Measurements from ENCODE around the gene TNFAIP8L3.

Gene TNFAIP8L3

DNA sequence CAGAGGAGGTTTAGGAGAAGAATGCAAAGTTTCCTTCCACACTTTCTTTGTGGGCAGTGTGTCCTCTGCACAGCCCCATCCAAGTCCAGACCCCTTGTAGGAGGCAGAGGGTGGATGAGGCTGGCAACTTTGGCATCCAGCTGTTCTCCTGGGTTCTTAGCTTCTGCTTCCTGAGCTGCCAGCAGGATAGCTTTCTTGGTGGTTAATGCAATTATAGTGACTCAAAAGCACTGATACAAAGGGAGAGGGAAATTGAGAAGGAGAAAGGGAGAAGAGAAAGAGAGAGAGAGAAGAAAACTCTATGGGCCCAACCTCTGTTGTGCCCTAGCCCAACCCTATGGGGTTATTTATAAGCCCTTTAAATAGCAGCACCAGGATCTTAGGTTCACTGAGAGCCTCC lies 4.5 kb upstream of the TNFAIP8L3 start:
- no peak for TF ChIP-seq EZH2phosphoT487 (IDR thresholded peaks at IDR 0.05; ENCODE audit: borderline replicate concordance)
- TF ChIP-seq, protein P1, sequence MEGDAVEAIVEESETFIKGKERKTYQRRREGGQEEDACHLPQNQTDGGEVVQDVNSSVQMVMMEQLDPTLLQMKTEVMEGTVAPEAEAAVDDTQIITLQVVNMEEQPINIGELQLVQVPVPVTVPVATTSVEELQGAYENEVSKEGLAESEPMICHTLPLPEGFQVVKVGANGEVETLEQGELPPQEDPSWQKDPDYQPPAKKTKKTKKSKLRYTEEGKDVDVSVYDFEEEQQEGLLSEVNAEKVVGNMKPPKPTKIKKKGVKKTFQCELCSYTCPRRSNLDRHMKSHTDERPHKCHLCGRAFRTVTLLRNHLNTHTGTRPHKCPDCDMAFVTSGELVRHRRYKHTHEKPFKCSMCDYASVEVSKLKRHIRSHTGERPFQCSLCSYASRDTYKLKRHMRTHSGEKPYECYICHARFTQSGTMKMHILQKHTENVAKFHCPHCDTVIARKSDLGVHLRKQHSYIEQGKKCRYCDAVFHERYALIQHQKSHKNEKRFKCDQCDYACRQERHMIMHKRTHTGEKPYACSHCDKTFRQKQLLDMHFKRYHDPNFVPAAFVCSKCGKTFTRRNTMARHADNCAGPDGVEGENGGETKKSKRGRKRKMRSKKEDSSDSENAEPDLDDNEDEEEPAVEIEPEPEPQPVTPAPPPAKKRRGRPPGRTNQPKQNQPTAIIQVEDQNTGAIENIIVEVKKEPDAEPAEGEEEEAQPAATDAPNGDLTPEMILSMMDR (conservative IDR thresholded peaks at IDR 0.05; ENCODE audit: low read length), result no peak
- H3K9me3 ChIP-seq (ENCODE audit: insufficient read depth, low read depth, low read length), result no peaks in the 10 kb centered on the region
- no peak overlapping the region for H3K4me3 ChIP-seq (ENCODE audit: low read length, poor library complexity, severe bottlenecking)
- no peak overlapping the region for H2AFZ ChIP-seq (ENCODE audit: low read length)
- no peaks in the 10 kb centered on the region for H3K9me2 ChIP-seq (replicated peaks; ENCODE audit: low read depth, low read length)
- H3K36me3 ChIP-seq (ENCODE audit: insufficient read depth, low read length), result no peaks in the 10 kb centered on the region
- H3K4me2 ChIP-seq (ENCODE audit: low read depth, low read length, poor library complexity, severe bottlenecking), result no peak overlapping the region
- H3K79me2 ChIP-seq (ENCODE audit: insufficient read depth, low read length), result no peaks in the 10 kb centered on the region
- no peak overlapping the region for H3K9ac ChIP-seq (ENCODE audit: low read depth, low read length, poor library complexity, severe bottlenecking)
- H3K27me3 ChIP-seq (ENCODE audit: insufficient read depth, low read length, poor library complexity, severe bottlenecking), result no peaks in the 10 kb centered on the region
- no peaks in the 10 kb centered on the region for H3K4me1 ChIP-seq (ENCODE audit: insufficient read depth, low read length, poor library complexity, severe bottlenecking)
- no peaks in the 10 kb centered on the region for H4K20me1 ChIP-seq (ENCODE audit: insufficient read depth, low read length, poor library complexity, severe bottlenecking)
- no peaks in the 10 kb centered on the region for H3F3A ChIP-seq (ENCODE audit: low read depth)

- no peak for TF ChIP-seq EZH2phosphoT487 (IDR thresholded peaks at IDR 0.05; ENCODE audit: borderline replicate concordance)
- TF ChIP-seq, protein P1 (conservative IDR thresholded peaks at IDR 0.05; ENCODE audit: low read length), result no peak
- Histone ChIP-seq H2AFZ (ENCODE audit: low read length) (no peak overlapping the region), H3K79me2 (ENCODE audit: insufficient read depth, low read length) (no peaks in the 10 kb centered on the region), H3K36me3 (ENCODE audit: insufficient read depth, low read length) (no peaks in the 10 kb centered on the region), H4K20me1 (ENCODE audit: insufficient read depth, low read length, poor library complexity, severe bottlenecking) (no peaks in the 10 kb centered on the region), H3F3A (ENCODE audit: low read depth) (no peaks in the 10 kb centered on the region), H3K4me2 (ENCODE audit: low read depth, low read length, poor library complexity, severe bottlenecking) (no peak overlapping the region), H3K9me2 (replicated peaks; ENCODE audit: low read depth, low read length) (no peaks in the 10 kb centered on the region), H3K9me3 (ENCODE audit: insufficient read depth, low read depth, low read length) (no peaks in the 10 kb centered on the region), H3K27me3 (ENCODE audit: insufficient read depth, low read length, poor library complexity, severe bottlenecking) (no peaks in the 10 kb centered on the region), H3K4me3 (ENCODE audit: low read length, poor library complexity, severe bottlenecking) (no peak overlapping the region), H3K4me1 (ENCODE audit: insufficient read depth, low read length, poor library complexity, severe bottlenecking) (no peaks in the 10 kb centered on the region), H3K9ac (ENCODE audit: low read depth, low read length, poor library complexity, severe bottlenecking) (no peak overlapping the region)
Measured at GRCh38 chr15:51098331-51098619, 3.6 kb upstream of the TNFAIP8L3 start.

- Histone ChIP-seq H3K4me2 (ENCODE audit: low read depth, low read length, poor library complexity, severe bottlenecking) (no peak overlapping the region), H3K4me1 (ENCODE audit: insufficient read depth, low read length, poor library complexity, severe bottlenecking) (no peaks in the 10 kb centered on the region), H3K9ac (ENCODE audit: low read depth, low read length, poor library complexity, severe bottlenecking) (no peak overlapping the region), H3K79me2 (ENCODE audit: insufficient read depth, low read length) (no peaks in the 10 kb centered on the region), H3F3A (ENCODE audit: low read depth) (no peaks in the 10 kb centered on the region), H3K9me3 (ENCODE audit: insufficient read depth, low read depth, low read length) (no peaks in the 10 kb centered on the region), H4K20me1 (ENCODE audit: insufficient read depth, low read length, poor library complexity, severe bottlenecking) (no peaks in the 10 kb centered on the region), H3K36me3 (ENCODE audit: insufficient read depth, low read length) (no peaks in the 10 kb centered on the region), H3K9me2 (replicated peaks; ENCODE audit: low read depth, low read length) (no peaks in the 10 kb centered on the region), H3K27me3 (ENCODE audit: insufficient read depth, low read length, poor library complexity, severe bottlenecking) (no peaks in the 10 kb centered on the region), H3K4me3 (ENCODE audit: low read length, poor library complexity, severe bottlenecking) (no peak overlapping the region), H2AFZ (ENCODE audit: low read length) (no peak overlapping the region)
- TF ChIP-seq EZH2phosphoT487 (IDR thresholded peaks at IDR 0.05; ENCODE audit: borderline replicate concordance), result no peak
- TF ChIP-seq, protein P1 (conservative IDR thresholded peaks at IDR 0.05; ENCODE audit: low read length), result no peak
Measured at GRCh38 chr15:51097553-51098330, 3.0 kb upstream of the TNFAIP8L3 start.

Measured in Loucy (cell line).